DMS153 treated with DMSO at 0.1 percent for 48 hours (cell line): ENCODE measurements around the gene UBE2C.
A peak's percentile ranks its signal among the peaks of the same experiment; 100 is the strongest.
"Not testable (repeated sequence)": the region's sequence is repeated elsewhere in the genome, so short reads cannot be mapped to it uniquely, and the experiment has no call there.

ENCODE experiments used
- DNase-seq: peaks from one replicate; lab custom pipeline; 2025; ENCODE audit not compliant: unreplicated experiment; lab: John Stamatoyannopoulos, UW

Gene UBE2C

DNA sequence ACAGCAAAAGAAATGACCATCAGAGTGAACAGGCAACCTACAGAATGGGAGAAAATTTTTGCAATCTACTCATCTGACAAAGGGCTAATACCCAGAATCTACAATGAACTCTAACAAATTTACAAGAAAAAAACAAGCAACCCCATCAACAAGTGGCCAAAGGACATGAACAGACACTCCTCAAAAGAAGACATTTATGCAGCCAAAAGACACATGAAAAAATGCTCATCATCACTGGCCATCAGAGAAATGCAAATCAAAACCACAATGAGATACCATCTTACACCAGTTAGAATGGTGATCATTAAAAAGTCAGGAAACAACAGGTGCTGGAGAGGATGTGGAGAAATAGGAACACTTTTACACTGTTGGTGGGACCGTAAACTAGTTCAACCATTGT, 14.9 kb upstream of the UBE2C start:
- not testable (repeated sequence) for DNase-seq

DNA sequence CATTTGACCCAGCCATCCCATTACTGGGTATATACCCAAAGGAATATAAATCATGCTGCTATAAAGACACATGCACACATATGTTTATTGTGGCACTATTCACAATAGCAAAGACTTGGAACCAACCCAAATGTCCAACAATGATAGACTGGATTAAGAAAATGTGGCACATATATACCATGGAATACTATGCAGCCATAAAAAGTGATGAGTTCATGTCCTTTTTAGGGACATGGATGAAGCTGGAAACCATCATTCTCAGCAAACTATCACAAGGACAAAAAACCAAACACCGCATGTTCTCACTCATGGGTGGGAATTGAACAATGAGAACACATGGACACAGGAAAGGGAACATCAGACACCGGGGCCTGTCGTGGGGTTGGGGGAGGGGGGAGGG, 14.5 kb upstream of the UBE2C start:
- DNase-seq = not testable (repeated sequence)

DNA sequence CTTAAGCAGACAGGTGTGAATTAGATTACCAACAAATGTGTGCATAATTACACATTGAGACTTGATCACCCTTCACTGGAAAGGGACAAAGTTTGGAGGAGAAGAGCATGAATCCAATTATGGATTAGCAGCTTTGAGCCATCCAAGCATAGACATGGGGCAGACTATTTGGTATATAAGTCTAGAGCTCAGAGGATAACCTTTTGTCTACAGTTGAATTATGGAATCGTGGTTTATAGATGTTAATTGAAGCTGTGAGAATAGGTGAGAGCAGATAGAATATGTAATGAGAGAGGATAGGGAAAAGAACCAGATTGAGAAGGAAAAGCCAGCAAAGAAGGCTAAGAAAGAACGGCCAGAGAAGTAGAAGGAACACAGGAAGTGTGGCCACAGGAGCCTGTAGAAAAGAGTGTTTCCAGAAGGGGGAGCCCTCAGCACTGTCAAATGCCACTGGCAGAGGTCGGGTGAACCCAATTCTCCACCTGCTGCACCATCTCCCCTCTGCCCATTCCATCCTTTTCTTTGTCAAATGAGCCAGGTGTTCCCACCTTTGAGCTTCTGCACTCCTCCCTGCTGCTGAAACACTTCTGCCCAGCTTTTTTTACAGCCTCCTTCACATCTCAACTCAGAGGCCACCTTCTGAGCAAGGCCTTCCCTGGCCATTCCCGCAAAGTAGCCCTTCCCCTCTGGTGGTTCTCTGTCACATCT, 13.4 kb upstream of the UBE2C start:
- DNase-seq = peak; percentile 31

DNA sequence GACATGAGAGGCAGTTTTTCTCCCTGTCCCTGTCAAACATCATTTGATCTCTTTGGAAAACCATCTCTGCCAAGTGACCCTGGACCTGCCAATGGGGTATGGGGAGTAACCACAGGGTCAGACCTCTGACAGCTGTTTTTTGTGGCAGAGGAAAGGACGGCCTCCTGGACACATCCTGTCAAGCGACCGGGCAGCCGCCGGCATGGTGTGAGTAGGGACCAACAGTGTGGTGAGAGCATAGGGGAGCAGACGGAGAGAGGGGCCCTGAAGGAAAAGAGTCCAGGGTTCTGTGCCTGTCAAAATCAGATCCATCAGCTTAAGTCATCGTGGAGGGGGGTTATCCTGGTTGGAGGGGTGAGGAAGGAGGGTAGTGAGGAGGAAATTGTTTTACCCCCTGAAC, 10.6 kb upstream of the UBE2C start:
- no peak for DNase-seq

DNA sequence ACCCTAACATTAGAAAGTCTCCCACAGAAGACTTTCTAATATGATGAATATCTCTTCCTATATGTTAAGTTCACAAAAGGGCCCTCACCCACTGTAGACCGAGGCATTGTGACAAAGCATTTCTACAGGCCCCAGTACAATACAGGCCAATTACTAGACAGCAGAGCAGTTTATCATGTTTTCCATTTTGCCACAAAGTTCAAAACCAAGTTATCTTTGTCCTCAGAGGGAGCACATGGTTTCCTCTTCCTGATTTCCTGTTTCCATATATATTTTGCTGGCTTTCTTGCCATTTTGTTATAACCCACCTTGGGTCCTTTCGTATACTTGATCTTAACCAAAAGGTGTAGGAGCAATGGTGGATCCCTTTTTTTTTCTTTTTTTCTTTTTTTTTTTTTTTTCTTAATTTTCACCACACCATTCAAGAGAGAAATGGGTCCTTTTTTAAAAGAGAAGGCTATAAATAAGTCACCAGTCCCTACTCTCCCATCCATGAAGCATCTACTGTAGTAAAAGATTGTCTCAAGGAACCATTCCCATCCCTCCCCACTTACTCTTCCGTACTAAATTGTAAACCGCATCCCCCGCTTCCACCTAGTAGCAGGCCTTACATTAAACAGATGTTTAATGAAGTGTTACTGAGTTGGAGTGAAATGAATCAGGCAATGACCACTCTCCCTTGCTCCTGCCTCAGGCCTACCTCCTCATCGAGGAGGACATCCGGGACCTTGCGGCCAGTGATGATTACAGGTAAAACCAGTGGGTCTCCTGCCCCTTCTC, 2.1 kb upstream of the UBE2C start:
- no peak for DNase-seq

DNA sequence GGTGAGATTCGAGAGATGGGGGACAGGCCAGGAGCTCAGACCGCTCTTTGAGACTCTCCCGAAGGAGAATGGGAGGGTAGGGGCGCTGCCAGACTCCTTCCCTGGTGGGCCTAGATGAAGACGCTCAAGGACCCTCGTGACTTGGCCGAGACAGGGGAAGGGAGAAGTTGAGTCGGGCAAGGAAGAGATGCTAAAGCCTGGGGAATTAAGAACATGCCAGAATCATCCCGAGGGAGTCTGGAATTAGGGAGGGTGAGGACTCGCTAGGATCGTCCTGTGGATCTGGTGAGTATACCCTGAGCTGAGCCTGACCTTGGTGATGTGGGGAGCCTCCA, 529 bp downstream of the UBE2C start:
- no peak for DNase-seq

DNA sequence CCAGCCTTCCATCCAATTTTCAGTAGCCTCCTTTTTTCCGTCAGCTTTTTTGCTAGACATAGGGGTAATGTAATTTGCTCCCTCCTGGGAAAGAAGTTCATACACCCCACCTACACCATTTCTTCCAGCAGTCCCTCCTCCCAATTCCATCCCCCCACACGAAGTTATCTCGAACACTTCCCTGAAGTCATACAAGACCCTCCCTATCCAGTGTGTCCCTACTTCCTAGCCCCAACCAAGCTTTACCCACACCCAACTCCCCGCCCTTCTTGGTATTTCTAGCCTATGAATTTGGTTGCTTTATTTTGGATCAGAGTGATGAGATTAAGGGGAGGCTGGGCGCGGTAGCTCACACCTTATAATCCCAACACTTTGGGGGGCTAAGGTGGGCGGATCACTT, 1.0 kb downstream of the UBE2C start:
- DNase-seq = no peak

DNA sequence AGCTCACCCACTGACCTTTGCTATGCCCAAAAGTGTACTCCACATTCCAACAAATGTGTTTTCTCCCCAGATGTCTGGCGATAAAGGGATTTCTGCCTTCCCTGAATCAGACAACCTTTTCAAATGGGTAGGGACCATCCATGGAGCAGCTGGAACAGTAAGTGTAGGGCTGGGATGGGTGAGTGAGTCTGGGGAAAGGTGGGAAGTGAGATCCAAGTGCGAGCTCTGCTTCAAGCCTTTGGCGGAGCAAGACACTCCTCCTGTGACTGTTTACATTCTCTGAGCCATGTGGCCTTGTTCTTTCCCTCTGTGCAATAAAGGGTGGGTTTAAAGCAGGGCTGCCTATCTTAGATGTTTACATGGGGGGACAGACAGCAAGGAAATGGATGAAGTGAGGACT, 1.9 kb downstream of the UBE2C start:
- no peak for DNase-seq

DNA sequence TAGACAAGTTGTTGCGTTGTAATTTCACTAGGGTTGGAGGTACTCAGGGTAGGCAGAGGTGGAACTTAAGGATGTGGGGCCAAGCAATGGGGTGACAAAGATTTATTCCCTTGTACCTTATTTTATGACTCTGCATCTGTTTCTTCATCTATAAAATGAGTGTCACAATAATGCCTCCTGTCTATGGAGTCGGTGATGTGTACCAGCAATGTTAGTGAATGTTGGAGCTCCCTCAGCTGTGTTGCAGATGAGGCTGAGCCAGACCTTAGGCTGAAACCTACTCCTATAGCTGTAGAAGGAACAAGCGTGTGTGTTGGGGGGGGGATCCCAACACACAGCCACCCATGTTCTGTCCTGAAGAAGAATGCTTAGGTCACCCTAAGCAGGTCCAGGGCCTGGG, 4.5 kb downstream of the UBE2C start:
- no peak for DNase-seq

DNA sequence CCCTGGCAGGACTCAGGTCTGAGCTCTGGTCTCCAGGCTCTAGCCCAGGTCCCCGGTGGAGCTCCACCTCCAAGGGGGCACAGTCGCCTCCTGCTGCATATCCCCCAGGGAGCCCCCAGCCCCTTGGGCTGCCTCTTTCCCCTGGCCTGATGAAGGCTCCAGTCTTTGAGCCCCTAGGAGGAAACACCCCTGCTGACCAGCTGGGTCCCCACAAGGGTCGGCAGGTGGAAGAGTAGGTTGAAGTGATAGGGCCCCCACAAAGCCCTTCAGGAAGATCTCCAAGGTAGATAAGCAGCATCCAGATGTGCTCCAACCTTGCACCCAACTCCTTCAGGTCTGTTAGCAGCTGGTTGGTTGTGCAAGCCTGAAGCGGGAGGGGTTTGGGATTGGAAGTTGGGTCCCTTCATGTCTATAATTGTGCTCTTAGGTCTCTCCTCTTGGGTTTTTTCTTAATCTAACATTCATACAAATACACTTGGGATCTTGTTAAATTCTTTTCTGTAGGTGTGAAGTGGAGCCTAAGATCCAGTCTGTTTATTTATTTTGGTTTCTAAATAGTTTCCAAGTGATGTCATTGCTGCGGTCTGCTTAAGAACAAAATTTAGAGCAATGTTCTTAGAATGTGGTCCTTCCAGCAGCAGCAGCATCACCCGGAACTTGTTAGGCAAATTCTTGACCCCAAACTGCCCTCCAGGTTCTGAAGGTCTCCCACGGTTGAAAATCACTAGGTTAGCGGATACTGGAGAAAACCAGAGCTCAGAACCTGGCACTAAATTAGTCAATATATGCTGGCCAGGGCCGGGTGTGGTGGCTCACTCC, 5.1 kb downstream of the UBE2C start:
- no peak for DNase-seq

DNA sequence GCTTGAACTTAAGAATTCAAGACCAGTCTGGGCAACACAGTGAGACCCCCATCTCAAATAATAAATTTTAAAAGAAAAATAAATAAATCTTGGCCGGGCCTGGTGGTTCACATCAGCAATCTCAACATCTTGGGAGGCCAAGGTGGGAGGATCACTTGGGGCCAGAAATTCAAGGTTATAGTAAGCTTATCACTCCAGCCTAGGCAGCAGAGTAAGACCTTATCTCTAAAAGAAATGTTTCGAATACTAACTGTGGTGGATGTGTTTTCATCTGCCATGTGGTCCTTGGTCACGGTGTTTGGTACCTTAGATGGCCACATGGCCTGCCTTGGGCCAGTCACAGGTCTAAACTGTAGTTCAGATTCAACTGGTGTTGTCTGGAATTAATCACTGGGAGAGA, 5.8 kb downstream of the UBE2C start:
- DNase-seq = no peak

DNA sequence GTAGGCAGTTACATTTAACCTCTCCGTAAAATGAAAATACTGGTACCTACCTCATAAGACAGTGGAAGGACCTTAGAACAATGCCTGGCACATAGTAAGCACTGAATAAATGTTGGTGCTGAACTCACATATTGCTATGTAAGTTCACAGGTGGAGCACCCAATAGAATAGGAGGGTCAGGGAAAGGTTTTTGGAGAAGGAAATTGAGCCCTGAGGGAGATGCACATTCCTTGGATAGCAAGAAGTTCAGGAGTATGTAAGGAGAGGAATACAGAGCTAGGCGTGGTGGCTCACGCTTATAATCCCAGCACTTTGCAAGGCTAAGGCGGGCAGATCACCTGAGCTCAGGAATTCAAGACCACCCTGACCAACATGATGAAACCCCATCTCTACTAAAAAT, 7.0 kb downstream of the UBE2C start:
- no peak for DNase-seq

DNA sequence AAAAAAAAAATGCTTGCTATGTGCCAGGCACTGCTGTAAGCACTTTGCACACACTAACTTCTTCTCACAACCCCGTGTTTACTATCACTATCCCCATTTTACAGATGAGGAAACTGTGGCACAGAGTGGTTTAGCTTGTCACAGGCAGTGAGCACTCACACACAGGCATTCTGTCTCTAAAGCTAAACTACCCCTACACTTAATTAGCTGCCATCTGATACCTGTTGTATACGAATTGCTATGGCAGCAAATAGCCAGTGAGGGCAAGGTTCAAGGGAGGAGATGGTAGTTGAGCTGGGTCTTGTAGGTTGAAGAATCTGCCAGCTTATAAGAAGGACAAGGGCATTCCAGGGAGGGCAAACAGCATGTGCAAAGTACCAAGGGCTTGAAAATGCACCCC, 9.5 kb downstream of the UBE2C start:
- no peak for DNase-seq

DNA sequence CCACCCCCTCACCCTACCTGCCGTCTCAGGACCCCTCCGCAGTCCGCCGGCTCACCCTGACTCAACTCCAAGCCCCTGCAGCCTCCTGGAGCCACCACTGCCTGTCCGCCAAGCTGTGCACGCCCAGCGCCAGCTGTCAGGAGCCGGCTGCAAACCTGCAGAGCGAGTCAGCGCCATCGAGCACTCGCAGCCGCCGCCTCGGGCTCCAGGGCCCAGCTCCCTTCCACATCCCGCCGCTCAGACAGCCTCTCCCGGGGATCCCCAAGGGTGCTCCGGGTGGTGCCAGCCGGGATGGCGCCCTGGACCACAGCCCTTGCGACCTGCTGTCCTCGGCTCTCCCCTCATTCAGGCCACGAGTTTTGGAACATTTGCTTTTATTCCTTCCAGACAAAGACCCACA, 10.4 kb downstream of the UBE2C start:
- DNase-seq = peak; percentile 16

DNA sequence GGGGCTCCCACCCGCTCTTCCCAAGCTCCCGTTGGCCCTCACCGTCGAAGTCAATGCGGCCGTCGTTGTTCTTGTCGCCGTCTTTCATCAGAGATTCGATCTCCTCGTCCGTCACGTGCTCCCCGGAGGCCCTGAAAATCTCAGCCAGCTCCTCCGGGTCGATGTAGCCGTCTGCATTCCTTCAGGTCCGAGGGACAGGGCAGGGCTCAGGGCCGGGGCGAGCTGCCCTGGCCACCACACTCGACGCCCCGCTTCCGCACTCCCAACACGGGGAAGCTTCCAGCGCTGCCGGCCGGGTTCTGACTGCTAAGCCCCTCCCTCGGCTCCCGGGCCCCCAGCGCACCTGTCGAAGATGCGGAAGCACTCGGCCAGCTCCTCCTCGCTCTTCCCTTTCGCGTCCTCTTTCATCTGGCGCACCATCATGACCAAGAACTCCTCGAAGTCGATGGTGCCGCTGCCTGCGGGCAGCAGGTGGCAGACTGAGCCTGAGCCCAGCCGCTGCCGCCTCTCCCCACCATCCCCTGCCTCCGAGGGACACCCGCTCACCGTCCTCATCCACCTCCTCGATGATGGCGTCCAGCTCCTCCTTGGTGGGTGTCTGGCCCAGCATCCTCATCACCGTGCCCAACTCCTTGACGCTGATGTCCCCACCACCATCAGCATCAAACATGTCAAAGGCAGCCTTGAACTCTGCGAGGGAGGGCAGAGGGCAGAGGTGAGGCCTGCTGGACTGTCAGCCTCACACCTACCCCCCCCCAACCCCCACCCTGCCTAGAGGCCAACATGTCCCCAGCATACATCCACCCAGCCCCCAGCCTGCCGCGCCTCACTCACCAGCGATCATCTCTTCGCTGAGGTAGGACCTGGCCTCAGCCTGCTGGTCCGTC, 11.7 kb downstream of the UBE2C start:
- DNase-seq = peak; percentile 13

DNA sequence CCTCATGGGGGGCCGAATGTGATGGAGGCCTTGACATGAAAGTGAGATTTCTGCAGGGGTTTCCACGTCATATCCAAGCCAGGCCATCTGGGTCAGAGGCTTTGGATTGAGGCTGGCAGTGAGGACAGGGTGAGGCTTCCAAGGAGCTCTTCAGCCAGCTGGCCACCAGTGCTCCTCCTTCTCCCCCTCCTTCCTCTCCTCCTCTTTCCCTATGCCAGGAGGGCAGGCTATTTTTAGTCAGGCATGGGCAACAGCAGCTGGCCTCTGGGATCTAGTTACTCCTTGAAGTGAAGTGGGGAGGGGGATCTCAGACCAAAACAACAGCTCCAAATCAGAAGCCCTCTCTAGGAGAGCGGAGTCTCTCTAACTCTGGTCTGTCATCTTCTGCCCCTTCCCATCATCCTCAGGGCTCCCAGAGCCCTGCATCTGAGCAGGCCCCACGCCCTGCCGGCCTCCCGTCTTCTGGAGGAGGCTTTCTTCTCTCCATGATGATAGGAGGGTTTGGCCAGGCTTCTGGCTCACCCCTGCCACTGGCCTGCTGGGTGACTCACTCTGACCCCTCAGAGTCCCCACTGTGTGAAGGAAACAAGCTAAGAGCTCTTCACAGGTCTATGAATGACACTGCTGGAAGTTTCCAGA, 14.1 kb downstream of the UBE2C start:
- DNase-seq = no peak

DNA sequence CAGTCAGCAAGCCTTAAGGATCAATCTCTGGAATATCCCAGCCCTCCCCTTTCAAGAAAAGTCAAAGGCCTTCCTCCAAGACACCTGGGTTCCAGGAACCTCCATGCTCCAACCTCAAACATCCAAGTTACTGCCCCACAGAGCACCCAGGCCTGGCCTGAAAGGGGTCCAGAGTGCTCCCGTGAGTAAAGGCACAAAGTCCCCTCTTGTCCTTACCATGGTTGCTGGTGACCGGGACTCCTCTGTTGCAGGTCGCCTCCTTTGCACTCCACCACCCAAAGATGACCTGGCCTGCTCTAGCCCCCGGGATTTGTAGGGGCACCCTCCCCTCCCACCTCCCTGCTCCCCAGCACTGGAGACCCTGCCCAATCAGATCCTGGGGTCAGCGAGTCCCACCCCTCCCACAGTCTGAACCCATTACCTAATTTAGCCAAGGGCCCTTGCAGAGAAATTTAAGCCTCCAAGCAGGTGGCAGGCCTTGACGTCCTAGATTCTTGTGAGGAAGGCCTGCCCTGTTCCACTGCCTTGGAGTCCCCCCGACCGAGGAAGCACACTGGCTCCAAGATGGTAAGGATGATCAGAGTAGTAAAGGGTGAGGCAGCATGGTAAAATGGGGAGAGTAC, 14.7 kb downstream of the UBE2C start, which contains the start of gene TNNC2:
Gene TNNC2 (minus strand): TSS at position 283 of the 623 bp plus-strand sequence. CDS start 64 bp downstream, at position 219.
- no peak for DNase-seq

DNA sequence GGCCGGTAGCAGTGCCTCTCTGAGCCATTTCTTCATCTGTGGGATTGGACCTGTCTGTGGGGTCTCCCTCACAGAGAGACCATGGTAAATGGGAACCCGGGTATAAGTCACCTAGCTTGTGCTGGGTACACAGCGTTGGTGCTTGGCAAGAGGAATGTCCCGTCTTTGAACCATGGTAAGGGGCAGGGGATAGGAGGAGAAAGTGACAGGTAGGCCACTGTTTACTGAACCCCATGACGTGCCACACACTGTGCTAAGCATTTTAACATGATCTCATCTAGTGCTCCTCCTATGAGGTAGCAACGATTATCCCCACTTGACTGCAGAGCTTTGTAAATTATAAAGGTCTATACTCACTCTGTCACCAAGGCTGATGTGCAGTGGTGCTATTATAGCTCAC, 15.3 kb downstream of the UBE2C start:
- no peak for DNase-seq

DNA sequence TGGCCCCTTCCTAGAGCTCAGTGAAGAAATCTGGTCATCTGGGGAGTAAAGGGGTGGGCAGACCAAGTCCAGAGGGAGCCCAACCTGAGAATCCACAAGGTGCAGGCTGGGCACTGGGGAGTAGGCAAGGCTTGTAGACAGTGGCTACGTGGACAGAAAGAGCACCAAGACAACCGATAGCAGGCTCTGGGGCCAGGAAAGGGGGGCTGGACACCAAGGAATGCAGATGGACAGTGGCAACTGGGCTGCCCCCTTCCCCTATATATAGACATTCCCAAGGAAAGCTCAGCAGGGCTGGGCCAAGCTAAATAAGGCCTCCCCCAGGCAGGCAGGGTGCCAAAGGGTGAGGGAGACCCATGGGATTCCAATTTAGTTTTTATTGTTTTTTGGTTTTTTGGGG, 16.1 kb downstream of the UBE2C start:
- DNase-seq = no peak

DNA sequence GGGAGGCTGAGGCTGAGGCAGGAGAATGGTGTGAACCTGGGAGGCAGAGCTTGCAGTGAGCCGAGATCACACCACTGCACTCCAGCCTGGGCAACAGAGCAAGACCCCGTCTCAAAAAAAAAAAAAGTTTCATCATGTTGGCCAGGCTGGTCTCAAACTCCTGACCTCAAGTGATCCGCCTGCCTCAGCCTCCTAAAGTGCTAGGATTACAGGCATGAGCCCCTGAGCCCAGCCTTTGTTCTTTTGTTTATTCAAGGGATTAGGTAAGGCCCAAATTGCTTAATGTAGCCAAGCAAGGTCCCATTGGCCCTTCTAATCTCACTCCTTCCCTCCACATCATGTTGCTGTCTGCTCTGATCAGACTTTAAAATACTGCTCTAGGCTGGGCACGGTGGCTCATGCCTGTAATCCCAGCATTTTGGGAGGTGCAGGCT, 17.2 kb downstream of the UBE2C start:
- not testable (repeated sequence) for DNase-seq
